ENCODE data around the gene SND1.

Gene SND1

DNA sequence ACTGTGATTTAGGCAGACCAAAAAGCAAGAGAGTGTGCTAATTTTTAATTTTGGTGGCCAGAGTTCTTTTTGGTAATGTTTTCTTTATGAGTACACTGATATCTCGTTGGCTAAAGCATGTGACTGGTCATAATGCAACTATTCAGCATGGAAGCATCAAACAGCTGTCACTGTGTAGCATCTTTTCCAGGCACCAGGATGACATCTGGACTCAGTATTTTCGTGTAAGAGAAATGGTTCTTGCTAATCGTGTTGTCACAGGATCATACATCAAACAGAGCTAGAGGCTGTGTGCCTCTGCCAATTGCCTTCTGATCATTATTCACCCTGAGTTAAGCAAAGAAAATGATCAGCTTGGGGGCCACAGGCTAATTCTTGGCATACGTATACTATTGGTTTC is 118.9 kb downstream of the SND1 start:
- DNase-seq = no peak

DNA sequence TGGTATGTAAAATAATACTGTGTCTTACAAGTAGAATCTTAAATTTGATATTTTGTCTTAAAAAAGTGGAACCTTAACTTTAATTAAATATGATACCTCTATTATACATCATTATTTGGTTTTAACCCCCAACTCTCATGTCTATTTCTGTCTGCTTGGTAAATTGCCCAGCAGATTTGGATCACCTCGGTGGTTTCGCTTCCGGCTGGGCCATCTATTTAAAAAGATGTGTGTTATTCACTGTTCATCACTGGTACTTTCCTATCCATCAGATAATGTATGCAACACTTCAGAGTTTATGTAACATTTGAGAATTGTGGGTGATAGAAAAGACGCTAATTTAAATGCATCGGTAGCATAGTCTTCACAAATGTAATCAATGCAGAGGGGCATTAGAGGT is 119.7 kb downstream of the SND1 start:
- DNase-seq = no peak

DNA sequence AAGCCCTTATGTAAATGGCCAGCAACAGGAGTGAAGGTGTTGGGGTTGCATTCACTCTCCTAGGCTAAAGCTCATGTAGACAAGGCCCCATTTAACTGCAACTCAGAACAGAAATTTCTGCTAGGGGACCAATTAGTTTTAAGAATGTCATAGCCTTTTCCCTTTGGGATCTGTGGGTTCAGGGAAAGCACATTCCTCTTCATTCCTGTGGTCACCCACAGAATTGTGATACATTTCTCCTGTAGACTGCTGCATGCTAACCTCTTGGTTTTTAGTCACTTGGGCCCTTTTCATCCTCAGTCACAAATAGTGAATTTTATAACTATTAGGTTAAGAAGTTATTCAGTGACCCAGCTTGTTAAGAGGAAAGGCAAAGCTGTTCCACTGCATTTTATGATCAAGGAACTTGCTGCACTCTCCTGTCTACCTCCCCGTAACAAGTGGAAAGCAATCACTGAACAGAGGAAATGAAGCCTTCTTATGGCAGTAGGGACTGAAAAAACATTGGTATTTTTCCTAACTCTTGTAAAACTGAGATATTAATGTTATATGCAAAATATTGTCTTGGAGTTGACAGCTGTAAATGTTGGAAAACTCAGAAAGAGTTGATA is 124.9 kb downstream of the SND1 start:
- DNase-seq = no peak

DNA sequence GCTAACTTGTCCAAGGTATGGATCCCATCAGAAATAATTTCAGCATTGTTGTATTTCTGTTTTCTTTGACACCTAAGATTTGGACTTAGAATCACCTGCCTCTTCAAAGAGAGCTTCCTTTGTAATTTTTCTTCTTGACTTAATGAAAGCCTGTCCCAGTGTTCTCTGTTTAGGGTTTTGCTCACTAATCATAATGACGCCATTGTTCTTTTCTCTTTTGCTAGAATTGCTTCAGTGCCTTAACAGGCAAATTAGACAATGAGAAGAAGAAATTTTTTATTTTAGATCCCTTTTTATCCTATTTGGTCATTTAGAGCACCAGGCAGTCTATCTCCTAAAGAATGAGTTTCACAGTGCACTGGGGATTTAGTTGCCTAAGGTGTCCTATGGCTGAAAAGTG is 128.5 kb downstream of the SND1 start:
- no peak for DNase-seq

DNA sequence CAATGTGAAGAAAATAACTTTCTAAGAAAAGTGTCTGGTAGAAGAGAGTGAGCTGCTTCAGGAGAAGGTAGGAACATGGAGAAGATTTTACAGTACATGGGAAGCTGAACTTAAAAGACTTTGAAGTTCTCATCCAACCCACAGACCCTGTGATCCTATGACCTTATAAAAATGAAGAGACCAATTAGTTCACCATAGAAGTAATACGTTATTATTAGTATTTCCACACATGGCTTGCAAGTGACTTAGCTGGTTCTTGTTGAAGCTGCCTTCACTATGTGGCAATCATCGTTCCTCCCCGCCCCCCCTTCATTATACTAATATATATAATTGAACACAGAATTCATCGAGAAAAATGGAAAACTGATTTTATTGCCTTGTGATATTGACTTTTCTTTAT is 129.1 kb downstream of the SND1 start:
- no peak for DNase-seq

DNA sequence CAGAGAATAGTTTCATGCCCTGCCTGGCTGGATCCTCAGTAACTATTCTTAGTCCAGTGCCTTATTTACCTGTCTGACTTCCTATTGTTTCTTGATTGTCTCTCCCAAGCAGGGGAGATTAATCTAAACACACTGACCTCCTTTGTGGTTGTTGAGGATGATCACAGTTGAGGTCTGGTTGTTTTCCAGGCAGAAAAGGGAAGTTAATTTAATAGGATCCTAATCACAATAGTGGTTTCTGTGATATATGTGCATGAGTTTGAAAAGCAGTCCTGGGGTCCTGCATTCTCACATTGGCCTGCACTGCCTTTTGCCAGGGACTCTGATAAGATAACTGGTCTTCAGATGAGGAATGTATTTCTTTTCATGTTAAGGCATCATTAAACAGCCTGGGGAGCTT is 130.1 kb downstream of the SND1 start:
- DNase-seq = no peak

DNA sequence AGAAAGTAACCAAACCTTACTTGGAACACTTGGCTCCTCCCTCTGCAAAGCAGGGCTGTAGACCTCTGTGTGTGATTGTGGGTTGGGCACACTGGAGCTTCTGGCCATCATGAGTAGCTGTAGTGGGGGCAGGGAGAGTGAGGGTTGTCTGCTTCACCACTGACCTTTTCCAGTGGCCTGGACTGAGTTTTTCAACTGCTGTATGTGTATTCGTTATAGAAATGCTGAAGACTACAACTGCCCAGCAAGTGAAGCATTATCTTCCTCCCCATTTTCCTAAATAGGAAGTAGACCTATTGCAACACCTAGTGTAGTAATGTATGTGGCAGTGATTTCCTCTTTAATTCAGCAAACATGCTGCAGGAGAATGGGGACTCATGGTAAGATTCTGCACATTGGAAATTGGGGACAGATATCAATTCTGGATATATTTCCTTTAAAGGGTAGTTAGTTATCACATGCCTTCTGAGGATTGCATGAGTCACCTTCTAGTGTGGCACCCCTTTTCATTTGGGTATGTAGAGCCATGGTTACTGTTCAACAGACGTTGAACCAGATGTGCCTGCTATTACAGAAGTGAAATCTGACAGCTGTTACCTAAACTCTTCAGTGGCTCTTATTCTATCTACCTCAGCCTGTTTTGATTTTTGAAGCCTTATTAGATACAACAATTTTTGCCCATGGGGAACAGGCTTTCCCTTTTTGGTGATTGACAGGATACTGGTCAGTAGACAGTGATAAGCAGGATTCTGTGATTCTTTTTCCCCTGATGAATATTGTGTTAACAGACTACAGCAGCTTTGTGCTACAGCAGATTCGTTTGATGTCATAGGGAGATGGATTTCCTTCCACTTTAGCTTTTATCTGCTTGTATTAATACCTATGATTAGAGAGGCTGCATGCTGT is 130.9 kb downstream of the SND1 start:
- no peak for DNase-seq

DNA sequence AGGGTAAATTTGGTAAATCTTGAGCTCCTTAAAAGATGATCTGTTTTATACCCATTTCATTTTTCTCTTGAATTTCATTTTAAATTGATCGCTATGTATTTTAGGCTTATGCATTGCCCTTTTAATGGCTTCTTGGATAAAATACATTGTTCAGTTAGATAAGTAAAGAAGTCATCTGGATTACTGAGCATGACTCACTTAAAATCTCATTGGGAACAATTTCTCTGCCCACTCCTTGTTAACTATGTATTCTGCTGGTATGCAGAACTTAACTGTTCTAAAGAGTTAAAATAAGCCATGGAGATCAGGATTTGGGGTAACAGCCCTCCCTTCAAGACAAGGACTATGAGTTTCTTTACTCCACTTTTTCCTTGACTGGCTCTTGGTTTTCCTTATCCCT is 134.2 kb downstream of the SND1 start:
- no peak for DNase-seq

DNA sequence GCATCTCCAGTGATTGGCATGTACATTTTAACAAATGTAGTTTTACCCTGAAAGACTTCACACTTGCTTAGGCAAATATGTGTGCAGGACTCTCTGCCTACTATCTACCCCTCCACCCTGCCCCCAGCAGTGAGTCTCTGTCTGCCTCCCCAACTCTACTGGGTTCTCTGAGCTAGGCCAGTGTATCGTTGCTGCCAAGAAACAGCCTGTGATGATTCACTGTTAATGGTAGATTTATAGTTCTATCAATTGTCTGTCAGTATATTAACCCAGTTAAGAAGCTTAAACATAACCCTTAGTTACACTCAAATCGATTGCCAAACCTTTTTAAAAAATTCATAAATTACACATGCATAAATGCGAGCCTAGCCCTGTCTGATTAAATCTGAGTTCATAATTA is 137.0 kb downstream of the SND1 start:
- no peak for DNase-seq

DNA sequence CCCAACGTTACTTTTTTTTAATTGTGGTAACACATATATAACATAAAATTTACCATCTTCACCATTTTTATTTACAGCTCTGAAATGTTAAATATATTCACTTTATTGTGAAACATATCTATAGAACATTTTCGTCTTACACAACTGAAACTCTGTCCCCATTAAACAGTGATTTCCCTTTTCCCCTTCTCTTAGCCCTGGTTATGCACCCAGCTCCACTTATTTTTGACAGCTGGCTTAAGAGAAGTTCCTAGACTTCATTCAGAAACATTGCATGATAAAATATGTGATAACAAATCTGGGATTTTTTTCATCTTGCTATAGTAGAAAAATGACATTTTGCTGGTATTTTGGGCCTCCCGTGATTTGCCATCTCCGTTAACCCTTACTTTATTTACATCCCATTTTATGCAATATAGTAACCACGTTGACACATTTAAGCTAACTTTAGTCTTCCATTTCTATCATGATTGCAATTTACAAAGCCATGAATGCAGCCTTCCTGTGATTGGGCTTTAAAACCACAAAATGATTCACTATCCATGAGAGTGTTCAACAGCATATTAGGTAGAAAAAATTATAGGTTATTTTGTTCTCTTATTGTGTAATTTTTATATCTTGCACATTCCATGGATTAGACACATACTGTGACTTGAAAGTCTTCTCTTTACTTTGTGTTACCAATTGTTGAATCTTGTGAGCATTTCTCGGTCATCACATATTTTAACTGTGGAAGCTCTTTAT is 139.6 kb downstream of the SND1 start:
- DNase-seq = no peak

DNA sequence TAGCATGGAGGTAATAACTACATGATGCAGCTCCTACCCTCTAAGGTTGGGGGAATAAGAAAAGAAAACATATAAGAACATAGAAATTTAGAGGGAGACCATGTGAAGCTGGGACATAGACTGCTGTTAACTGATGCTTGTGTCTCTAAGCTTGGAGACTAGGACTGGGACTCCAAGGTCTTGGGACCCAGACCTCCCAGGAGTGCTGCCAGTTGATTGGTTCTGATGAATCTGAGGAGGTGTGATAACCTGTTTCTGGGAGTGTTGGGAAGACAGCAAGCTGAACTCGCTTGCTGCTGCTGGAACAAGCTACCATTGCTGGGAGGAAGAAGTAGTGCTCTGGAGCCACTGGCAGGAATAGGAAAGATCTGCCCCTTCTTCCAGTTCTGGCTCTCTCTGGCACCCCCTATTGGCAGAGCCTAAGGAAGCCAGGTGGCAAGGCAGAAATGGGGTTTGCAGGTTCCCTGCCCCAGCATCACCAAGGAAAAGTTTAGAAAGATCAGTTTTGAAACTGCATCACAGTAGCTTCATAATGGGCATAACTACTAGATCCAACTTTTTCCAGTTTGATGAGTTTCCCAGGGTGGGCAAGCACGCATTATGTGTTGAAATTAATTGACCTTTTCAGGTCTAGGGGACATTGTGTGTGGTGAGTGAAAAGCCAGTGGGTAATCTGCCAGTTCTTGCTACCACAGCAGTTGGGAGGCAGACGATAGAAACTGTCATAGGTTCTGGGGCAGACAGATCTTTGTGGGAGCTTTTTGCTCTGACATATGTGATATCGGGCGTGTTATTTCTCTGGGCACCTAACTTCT is 140.7 kb downstream of the SND1 start:
- no peak for DNase-seq

DNA sequence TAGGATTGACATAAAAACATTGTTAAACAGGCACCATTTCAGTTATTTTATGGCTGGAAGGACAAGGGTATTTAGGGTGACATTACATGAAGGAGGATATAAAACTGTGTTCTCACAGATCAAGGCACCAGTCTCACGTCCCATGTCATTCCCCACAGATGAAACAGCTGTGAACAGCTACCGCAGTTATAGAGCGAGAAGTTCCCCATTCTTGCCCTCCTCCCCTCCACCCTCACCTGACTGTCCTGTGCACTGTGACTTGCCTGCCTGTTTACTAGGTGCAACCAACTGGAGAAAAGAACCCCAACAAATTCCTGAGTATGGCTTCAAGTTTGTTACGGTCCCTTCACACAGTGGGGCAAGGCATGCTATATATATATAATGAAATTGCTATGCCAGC is 141.6 kb downstream of the SND1 start:
- no peak for DNase-seq

DNA sequence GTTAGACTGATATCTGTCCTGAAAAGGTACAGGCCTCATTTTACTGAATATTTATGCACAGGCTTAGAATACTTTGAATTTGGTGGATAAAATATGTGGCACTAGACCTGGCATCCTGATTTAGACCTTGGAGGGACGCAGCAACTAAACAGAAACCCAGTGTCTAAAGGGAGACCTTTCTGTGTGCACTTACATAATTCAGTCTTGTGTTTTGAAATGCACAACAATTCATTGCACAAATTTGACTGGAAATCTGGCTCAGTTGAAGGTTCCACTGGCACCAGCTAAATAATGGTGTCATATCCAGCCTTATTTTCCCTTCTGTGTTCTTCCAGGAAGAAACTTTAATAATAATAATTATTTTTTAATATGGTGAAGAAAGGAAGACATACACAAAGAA is 142.1 kb downstream of the SND1 start:
- no peak for DNase-seq

DNA sequence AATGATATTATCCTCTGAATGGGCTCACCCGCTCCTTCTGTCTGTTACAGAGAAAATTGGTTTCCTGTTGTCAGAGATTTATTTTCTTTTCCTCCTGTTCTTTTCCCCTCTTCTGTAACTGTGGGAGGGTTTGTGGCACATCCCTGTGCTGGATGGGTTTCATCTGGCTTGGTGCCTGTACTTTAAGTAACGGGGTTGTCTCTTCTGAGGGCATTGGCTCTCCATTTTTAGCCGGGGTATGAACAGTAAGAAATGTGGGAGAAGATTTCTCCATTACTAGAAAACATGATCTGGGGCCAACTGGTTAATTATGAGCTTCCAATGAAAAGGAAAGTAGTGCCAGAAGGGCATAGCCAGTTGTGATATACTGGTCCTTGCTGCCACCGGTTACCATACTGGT is 142.6 kb downstream of the SND1 start:
- DNase-seq = no peak

DNA sequence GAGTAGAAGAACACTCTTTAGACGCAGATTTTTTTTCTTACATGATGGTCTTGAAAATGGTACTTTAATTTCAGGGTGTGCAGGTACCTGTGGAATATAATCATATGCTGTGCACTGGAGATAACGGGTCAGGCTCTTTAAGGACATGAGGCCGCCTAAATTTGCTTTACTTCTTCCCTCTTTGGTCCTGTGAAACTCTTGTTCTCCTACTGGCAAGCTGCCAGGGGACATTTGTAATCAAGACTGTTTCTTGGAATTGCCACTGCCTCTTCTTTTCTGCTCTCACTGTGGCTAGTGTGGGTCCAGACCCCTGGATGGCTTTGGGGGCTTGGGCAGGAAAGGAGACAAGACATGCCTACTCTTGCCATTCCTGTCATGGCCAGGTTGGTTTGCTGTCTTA is 146.0 kb downstream of the SND1 start:
- DNase-seq = no peak

DNA sequence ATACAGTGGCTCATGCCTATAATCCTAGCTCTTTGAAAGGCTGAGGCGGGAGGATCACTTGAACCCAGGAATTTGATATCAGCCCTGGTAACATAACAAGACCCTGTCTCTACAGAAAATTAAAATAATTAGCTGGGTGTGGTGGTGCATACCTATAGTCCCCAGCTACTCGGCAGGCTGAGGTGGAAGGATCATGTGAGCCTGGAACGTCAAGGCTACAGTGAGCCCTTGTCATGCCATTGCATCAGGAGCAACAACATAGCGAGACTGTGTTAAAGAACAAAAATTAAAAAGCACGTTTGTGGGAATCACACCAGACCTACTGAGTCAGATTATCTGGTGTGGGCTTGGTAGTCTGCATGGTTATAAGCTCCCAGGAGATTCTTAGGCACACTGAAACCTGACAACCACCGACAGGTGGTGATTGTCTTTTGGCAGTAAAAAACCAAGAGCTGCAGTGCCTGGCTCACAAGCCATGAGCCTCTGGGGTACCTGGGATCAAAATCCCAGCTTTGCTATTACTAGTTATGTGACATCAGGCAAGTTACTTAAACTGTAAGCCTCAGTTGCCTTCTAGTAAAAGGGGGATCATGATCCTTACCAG is 146.9 kb downstream of the SND1 start:
- no peak for DNase-seq

DNA sequence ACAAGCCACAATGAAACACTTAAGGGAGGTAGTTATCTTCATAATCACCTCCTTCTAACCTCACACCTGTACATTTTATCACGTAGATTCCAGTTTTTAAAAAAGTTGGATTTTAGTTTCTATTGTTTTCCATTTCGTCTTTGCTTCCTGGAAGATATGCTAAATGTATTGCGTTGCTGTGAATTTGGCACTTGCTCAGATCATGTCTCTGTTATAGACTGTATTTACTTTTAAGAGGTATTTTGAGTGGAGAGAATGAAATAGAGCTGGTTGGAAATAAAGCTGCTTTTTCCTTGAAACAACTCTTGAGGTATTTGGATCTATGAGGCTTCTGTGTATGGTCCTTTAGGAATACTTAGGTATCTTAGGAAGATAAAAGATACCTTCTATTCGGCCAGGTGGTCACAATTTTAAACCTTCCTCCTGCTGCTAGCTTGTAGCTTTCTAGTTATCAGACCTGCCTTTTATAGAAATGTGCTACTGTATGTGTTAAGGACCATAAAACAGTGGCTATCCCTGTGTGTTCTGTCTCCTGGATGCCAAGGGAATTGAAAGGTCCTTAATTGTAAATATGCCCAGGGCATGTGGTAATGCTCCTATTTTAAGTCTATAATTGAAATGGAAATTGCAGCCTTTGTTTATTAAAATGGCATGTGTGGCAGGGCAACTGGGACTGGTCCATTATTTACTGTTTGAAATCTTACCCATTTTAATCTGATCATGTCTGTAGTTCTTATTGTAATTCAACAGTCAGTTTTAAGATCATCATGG is 147.7 kb downstream of the SND1 start:
- no peak for DNase-seq

DNA sequence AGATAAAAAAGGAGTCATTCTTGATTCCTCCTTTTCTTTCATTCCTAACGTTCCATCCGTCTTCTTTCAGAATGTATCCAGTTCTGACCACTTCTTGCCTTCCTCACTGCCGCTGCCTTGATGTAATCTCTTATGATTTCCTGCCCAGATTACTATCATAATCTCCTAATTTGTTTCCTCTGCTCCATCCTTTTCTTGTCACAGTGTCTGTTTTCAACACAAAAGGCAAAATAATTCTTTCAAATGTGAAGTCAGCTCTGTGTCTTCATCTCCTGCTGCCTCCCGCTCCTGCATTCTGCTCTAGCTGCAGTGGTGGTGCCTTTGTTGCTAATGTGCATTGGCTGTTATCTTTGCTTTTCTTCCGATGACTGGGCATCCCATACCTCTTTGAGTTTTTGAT is 150.9 kb downstream of the SND1 start:
- no peak for DNase-seq

DNA sequence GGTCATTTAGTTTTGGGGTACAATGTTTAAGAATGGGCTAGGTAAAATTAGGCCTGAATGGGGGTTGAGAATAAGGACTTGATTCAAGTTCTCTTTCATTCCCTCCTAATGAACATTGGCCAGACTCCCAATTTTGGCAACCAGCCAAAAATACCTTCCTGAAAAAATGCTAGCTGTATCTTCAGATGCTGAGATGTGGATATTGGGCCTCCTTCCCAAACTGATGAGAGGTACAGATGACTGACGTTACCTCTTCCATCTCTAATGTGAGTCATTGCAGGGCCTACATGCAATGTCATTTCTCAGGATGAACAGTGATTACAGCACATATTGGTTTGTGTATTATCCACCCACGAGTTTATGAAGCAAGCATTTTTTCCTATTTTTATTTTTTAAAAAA is 151.6 kb downstream of the SND1 start:
- DNase-seq = no peak

DNA sequence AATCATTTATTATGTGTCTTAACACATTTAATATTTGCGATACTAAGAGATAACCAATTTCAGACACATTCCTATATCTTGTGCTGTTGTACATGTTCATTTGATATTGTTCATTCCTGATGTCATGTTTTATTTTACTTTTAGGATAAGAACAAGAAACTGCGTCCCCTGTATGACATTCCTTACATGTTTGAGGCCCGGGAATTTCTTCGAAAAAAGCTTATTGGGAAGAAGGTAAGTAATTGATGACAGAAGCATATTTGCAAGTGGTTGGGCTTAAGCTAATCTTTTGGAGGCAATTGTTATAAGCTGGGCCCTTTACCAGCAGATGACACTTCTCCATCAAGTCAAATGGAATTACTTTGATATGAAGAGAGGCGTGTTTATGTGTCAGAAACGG is 155.3 kb downstream of the SND1 start:
- DNase-seq = no peak

DNA sequence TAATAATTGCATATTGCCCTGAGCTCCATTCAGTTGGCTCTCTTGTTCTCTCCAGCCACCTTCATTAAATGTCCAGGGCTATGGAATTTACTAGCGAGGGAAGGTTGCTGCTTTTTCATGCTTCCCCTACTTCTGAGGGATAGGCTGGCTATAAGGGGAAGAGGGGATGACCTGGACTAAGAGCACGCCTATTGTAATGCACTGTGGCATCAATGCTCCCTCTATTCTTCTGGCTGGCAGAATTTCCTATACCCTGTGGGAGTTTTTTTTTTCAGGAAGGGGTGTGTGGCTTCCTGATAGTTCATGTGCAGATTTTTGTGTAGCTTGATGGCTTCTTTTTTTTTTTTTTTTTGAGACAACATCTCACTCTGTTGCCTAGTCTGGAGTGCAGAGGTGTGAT is 155.8 kb downstream of the SND1 start:
- DNase-seq = no peak

DNA sequence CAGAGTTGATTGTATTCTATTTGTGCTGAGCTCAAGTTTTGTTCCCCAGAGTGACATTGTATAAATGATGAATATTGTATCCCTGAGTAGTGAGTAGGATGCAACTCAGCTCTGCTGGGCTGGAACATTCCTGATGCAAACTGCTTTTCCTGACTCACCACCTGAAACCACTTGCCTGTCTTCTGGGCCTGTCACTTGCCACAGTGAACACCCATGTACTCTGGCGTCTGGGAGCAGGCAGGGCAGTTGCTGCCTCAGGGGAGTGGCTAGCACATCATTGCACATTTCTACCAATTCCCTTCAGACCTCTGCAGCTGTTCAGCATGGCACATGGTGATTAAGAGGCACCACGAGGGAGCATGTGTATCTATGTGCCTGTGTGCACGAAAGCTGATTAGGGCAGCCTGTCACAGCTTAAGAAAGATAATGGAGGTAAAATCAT is 157.3 kb downstream of the SND1 start:
- DNase-seq = peak; percentile 71
